Measurements from ENCODE around the gene CFLAR.
"Not testable (repeated sequence)": the region's sequence is repeated elsewhere in the genome, so short reads cannot be mapped to it uniquely, and the experiment has no call there.

The CFLAR gene

DNA sequence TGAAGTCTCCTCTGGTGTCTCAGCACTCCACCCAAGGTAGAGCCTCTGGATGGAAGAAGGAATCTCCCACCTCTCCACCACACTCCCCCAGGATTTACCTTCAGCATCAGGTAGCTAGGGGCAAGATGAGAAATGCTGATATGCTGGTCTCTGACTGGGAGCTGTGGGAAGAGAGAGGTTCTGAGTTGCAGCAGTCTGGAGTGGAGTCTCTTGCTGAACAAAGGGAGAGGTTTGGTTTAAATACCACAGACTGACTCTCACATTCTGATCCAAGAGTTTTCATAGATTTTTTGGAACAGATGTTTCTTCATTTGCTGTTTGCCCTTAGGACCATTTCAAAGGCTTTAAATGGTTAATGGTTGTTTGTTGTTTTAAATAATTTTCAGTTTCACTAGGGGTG, 1.1 kb upstream of the CFLAR start:
- no peak for DNase-seq (ENCODE audit: low read depth, low spot score)
- TF ChIP-seq, protein P1, sequence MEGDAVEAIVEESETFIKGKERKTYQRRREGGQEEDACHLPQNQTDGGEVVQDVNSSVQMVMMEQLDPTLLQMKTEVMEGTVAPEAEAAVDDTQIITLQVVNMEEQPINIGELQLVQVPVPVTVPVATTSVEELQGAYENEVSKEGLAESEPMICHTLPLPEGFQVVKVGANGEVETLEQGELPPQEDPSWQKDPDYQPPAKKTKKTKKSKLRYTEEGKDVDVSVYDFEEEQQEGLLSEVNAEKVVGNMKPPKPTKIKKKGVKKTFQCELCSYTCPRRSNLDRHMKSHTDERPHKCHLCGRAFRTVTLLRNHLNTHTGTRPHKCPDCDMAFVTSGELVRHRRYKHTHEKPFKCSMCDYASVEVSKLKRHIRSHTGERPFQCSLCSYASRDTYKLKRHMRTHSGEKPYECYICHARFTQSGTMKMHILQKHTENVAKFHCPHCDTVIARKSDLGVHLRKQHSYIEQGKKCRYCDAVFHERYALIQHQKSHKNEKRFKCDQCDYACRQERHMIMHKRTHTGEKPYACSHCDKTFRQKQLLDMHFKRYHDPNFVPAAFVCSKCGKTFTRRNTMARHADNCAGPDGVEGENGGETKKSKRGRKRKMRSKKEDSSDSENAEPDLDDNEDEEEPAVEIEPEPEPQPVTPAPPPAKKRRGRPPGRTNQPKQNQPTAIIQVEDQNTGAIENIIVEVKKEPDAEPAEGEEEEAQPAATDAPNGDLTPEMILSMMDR (IDR thresholded peaks at IDR 0.05; ENCODE audit: insufficient read depth, low read length, missing control alignments) = no peak
- no peak overlapping the region for H3K4me3 ChIP-seq (ENCODE audit: low read depth, low read length)
- ChIA-PET POLR2A (interaction anchor here (0.7 kb wide), 1 partner anchor 202 kb away, joined by 3 read pairs; no protein-coding TSS in a partner anchor), CTCF (interaction anchor here (0.6 to 8.4 kb wide), 2 partner anchors 41 to 44 kb away, joined by 3 to 90 read pairs; no protein-coding TSS in a partner anchor)

DNA sequence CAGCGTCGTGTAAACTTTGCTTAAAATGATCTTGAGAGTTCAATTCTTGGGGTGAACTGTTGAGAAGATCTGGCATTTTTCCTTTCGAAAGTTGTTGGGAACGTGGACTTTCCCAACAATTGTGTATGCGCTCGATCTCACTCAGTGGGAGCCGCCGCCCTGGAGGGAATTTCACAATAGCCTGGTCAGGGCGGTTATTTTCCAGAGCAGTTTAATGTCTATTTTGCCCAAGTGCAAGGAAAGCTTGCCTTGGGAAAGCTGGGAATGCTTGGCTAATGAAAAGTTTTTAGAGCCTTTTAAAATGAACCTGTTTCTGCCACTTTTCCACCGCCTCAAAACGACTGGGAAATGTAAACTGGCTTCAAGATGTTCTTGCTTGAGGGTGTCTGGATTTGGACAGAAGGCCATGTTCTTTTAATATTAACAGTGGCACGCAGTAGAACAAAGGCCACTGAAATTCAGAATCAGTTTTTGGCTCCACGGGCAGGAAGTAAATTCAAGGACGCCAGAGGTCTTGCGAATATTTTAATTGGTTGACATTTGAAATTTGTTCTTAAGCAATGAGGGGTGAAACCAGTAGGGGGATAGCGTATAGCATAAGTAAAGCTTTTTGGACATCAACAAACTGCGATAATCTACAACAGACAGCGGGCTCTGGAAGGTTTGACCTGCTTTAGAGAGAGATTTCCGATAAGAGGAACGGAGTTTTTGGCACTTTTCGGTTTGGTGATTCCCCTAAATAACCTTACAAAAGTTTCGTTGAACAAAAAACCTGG, 1.2 kb downstream of the CFLAR start:
- TF ChIP-seq, protein P1 (IDR thresholded peaks at IDR 0.05; ENCODE audit: insufficient read depth, low read length, missing control alignments) = peak; percentile 37
- ChIA-PET POLR2A (interaction anchor here (0.9 to 2.2 kb wide), 3 partner anchors 13 to 34 kb away, joined by 5 to 7 read pairs (median 6); no protein-coding TSS in a partner anchor), CTCF (interaction anchor here (0.7 to 8.4 kb wide), 17 partner anchors 11 to 211 kb away, joined by 3 to 90 read pairs (median 6); no protein-coding TSS in a partner anchor)
- DNase-seq (ENCODE audit: low read depth, low spot score) = no peak
- H3K4me3 ChIP-seq (ENCODE audit: low read depth, low read length) = peak overlapping the region; percentile 61

DNA sequence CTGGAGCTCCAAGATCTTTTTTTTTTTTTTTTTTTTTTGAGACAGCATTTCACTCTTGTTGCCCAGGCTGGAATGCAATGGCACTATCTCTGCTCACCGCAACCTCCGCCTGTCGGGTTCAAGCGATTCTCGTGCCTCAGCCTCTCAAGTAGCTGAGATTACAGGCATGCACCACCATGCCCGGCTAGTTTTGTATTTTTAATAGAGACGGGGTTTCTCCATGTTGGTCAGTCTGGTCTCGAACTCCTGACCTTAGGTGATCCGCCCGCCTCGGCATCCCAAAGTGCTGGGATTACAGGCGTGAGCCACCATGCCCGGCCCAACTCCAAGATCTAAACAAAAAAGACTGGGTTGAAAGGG, 1.8 kb downstream of the CFLAR start:
- POLR2A ChIA-PET = interaction anchor here (0.9 to 2.2 kb wide), 5 partner anchors 9 to 41 kb away, joined by 3 to 7 read pairs (median 5); no protein-coding TSS in a partner anchor

DNA sequence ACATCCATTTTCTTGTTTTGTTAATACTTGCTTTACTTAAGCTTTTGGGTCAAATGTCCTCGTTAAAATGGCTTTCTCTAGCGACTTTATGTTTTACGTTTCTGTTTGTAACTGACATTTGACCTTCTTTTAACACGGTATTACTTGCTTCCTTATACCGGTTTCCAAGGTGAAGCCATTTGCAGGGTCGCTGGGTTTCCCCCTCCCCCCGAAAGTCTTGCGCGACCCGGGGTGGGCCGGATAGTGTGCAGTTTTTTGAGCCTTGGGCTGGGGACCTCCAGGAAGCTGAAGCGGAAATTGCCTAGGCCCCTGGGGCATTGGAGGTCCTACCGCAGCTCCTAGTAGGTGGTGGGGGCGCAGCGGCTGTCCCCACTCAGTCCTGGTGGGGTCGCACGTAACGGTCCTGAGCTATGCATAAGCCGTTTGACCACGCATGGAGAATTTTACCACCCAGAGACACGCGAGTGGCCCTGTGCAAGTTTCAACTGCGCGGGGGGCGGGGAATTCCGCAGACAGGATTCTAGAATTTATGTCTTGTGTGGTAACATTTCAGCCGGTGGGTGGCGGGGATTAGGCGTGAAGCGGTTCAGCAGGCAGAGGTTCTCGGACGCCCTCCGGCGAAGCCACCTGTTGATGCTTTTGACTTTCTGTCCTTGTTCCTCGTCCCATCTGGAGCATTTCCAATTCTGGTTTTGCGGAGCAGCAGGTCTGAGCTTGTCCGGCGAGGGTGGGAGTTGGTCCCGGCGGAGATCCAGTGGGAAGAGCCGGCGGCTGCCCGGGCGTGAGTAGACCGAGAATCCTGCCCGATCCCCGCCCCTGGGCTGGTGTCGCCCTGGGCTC, 2.4 kb downstream of the CFLAR start:
- ChIA-PET POLR2A (interaction anchor here (1.0 to 2.2 kb wide), 5 partner anchors 8 to 40 kb away, joined by 3 to 7 read pairs (median 4); no protein-coding TSS in a partner anchor), CTCF (interaction anchor here (0.7 to 8.4 kb wide), 20 partner anchors 9 to 212 kb away, joined by 3 to 90 read pairs (median 6); no protein-coding TSS in a partner anchor)
- H3K4me3 ChIP-seq (ENCODE audit: low read depth, low read length) = peak overlapping the region; percentile 61
- TF ChIP-seq, protein P1 (IDR thresholded peaks at IDR 0.05; ENCODE audit: insufficient read depth, low read length, missing control alignments) = peak; percentile 50
- DNase-seq (ENCODE audit: low read depth, low spot score) = no peak

More for the DNA sequence above, 1.8 kb downstream of the CFLAR start:
- peak overlapping the region; percentile 61 for H3K4me3 ChIP-seq (ENCODE audit: low read depth, low read length)
- DNase-seq (ENCODE audit: low read depth, low spot score) = not testable (repeated sequence)
- CTCF ChIA-PET = interaction anchor here (0.7 to 8.4 kb wide), 18 partner anchors 9 to 212 kb away, joined by 3 to 90 read pairs (median 8); no protein-coding TSS in a partner anchor

DNA sequence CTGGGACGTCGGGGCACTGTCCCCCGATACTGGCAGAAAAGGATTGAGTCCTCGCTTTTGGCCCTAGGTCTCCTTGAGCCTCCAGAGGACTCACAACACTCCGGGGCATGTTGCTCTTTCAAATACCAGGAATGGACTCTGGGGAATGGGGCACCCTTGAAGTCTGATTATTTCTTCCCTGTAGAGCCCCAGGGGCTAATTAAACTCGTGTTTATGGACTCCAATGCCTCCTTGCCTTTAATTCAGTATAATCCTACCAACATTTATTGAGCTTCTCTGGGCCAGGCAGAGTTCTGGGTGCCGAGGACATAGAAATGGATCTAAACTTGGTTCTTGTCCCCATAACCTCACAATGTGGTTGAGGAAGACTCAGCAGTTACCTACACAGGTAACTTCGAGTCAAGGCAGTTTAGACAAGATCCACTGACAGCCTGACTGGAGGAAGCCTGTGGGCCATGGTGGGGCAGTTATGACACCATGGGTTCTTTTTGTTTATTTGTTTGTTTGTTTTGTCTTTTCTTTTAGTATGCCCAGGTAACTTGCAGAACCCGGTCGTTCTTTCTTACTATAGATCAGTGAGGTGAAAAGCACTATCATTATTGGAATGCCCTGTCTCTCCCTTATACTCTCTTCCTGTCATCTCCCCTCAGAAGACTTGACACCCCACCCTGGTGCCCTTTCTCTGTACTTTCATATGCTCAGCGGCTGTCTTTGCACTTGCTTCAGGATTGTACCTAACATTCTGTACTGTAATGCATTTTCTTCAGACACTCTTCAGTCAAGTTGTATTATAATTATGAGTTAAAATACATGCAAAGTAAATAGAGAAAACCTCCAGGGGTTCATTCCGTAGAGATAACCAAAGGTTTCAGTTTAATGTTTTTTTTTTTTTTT, 3.2 kb downstream of the CFLAR start:
- H3K4me3 ChIP-seq (ENCODE audit: low read depth, low read length) = peak overlapping the region; percentile 61
- DNase-seq (ENCODE audit: low read depth, low spot score) = no peak
- ChIA-PET POLR2A (interaction anchor here (1.0 to 2.2 kb wide), 4 partner anchors 7 to 39 kb away, joined by 3 to 7 read pairs (median 4); no protein-coding TSS in a partner anchor), CTCF (interaction anchor here (0.9 to 8.4 kb wide), 12 partner anchors 10 to 60 kb away, joined by 3 to 90 read pairs (median 10); no protein-coding TSS in a partner anchor)
- TF ChIP-seq, protein P1 (IDR thresholded peaks at IDR 0.05; ENCODE audit: insufficient read depth, low read length, missing control alignments) = no peak

DNA sequence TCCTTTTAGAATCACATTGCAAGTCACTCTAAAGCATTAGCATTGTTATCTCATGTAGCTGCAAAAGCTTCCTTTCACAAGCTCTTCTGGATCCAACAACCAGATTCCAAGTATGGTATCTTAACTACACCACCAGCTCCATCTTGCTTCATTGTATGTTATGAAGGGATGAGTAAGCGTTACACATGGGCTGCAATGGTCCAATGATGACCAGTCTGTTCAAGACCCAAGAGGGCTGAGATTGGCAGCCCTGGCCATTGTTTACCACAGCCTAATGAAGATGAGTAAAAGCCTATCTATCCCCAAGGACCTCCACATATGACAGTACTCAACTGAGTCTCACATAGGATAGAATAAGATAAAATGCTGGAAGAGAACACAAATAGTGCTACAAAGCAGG, 6.3 kb downstream of the CFLAR start:
- TF ChIP-seq, protein P1 (IDR thresholded peaks at IDR 0.05; ENCODE audit: insufficient read depth, low read length, missing control alignments) = no peak
- ChIA-PET POLR2A (no interaction called here), CTCF (interaction anchor here (1.3 kb wide), 1 partner anchor 36 kb away, joined by 6 read pairs; no protein-coding TSS in a partner anchor)
- DNase-seq (ENCODE audit: low read depth, low spot score) = no peak
- H3K4me3 ChIP-seq (ENCODE audit: low read depth, low read length) = no peak overlapping the region
